ENCODE measurements around the gene RAB4A.

GRCh38 chr1:229323885-229324553, 53.1 kb downstream of the RAB4A start:
- TF ChIP-seq CTCF (conservative IDR thresholded peaks at IDR 0.05 in 1 of 2, IDR thresholded peaks at IDR 0.05 in 1 of 2; ENCODE audit: low read depth in 1 of 2, low read length in 2 of 2) (no peak), EZH2 (IDR thresholded peaks at IDR 0.05; ENCODE audit: low read length, missing control alignments) (no peak)

All from fibroblast of lung (primary cell).